CD14-positive monocyte (primary cell): ENCODE results near the gene CTAG1A. TPM values are rescaled to one million over a fixed set of nuclear protein-coding genes. Genes with fewer than 3 reads are reported as not detected.
"Not testable (repeated sequence)": the region's sequence is repeated elsewhere in the genome, so short reads cannot be mapped to it uniquely, and the experiment has no call there.

Source experiments
- DNase-seq, 3 donors: peaks; one replicate each; pipeline ENCODE4 v3.0.0-alpha.2; 2011 to 2022
- H2AFZ ChIP-seq: 2 replicates; pipeline ENCODE4 v1.6.0; 2012; ENCODE audit warnings: mild to moderate bottlenecking, low read depth, low read length, inconsistent platforms; ENCODE audit not compliant: insufficient read depth, poor library complexity, severe bottlenecking
- H3K27ac ChIP-seq, 2 donors: 1 replicate in 1 of 2; 2 replicates in 1 of 2; pipeline ENCODE4 v1.5.1; 2012 to 2013; ENCODE audit warnings: low read length in 2 of 2, control low read depth in 1 of 2, inconsistent platforms in 1 of 2, low read depth in 1 of 2, mild to moderate bottlenecking in 1 of 2
- H3K27me3 ChIP-seq, 2 donors: one replicate each; pipeline versions ENCODE4 v1.6.0 to v1.6.1; 2011 to 2013; ENCODE audit warnings: low read length in 2 of 2; ENCODE audit not compliant: control insufficient read depth in 2 of 2, insufficient read depth in 2 of 2
- H3K36me3 ChIP-seq, 2 donors: replicated peaks in 1 of 2; 1 replicate in 1 of 2; 2 replicates in 1 of 2; pipeline versions ENCODE4 v1.5.1 to v1.6.1; 2012 to 2013; ENCODE audit warnings: low read length in 2 of 2, control low read depth in 1 of 2, inconsistent platforms in 1 of 2, mild to moderate bottlenecking in 1 of 2; ENCODE audit not compliant: insufficient read depth in 2 of 2, control insufficient read depth in 1 of 2
- H3K4me1 ChIP-seq, 2 donors: 1 replicate in 1 of 2; 2 replicates in 1 of 2; pipeline versions ENCODE4 v1.5.1 to v1.6.1; 2012 to 2013; ENCODE audit warnings: low read length in 2 of 2, control low read depth in 1 of 2, inconsistent platforms in 1 of 2, mild to moderate bottlenecking in 1 of 2, moderate library complexity in 1 of 2; ENCODE audit not compliant: insufficient read depth in 2 of 2, control insufficient read depth in 1 of 2
- H3K4me2 ChIP-seq: replicated peaks from 2 replicates; pipeline ENCODE3; 2012; ENCODE audit warnings: low read length, moderate library complexity, mild to moderate bottlenecking; ENCODE audit not compliant: poor library complexity, severe bottlenecking; ENCODE audit errors: extremely low read depth
- H3K4me3 ChIP-seq, 3 experiments: fragments of 200-600 bp in 1 of 3; sonication (generic) in 1 of 3; replicated peaks in 1 of 3; 1 replicate in 2 of 3; 2 replicates in 1 of 3; pipeline ENCODE4 v1.5.1; 2011 to 2013; ENCODE audit warnings: low read length in 3 of 3, mild to moderate bottlenecking in 3 of 3, control low read depth in 2 of 3, low read depth in 2 of 3, inconsistent platforms in 1 of 3, moderate library complexity in 1 of 3
- H3K79me2 ChIP-seq: 2 replicates; pipeline ENCODE4 v1.6.0; 2012; ENCODE audit warnings: mild to moderate bottlenecking, control low read depth, inconsistent platforms, low read length, moderate library complexity; ENCODE audit not compliant: insufficient read depth
- H3K9ac ChIP-seq: 2 replicates; pipeline ENCODE4 v1.6.0; 2017; ENCODE audit warnings: low read length, mild to moderate bottlenecking; ENCODE audit not compliant: insufficient read depth, poor library complexity, severe bottlenecking
- H3K9me3 ChIP-seq, 2 donors: replicated peaks in 1 of 2; 1 replicate in 1 of 2; 2 replicates in 1 of 2; pipeline versions ENCODE4 v1.5.1 to v1.6.1; 2012 to 2013; ENCODE audit warnings: low read length in 2 of 2, control low read depth in 1 of 2; ENCODE audit not compliant: control insufficient read depth in 1 of 2, insufficient read depth in 1 of 2
- H4K20me1 ChIP-seq: 2 replicates; pipeline ENCODE4 v1.6.0; 2012; ENCODE audit warnings: mild to moderate bottlenecking, low read length, control low read depth, moderate library complexity; ENCODE audit not compliant: insufficient read depth
- H3K27ac Mint-ChIP-seq, 7 donors: one replicate each; pipeline ENCODE4 v1.8.0; 2020; ENCODE audit warnings: mild to moderate bottlenecking in 7 of 7, mixed read lengths in 7 of 7, moderate library complexity in 6 of 7, inconsistent platforms in 2 of 7
- H3K27me3 Mint-ChIP-seq, 3 donors: one replicate each; pipeline ENCODE4 v1.8.0; 2021 to 2022; ENCODE audit warnings: low read depth in 3 of 3, mild to moderate bottlenecking in 3 of 3, mixed read lengths in 3 of 3, moderate library complexity in 3 of 3, inconsistent platforms in 1 of 3
- H3K36me3 Mint-ChIP-seq, 2 donors: one replicate each; pipeline ENCODE4 v1.8.0; 2020; ENCODE audit warnings: mixed read lengths in 2 of 2, inconsistent platforms in 1 of 2, mild to moderate bottlenecking in 1 of 2
- H3K4me1 Mint-ChIP-seq: one replicate; pipeline ENCODE4 v1.8.0; 2020; ENCODE audit warnings: mild to moderate bottlenecking, mixed read lengths
- H3K4me3 Mint-ChIP-seq, 2 donors: one replicate each; pipeline ENCODE4 v1.8.0; 2020; ENCODE audit warnings: mild to moderate bottlenecking in 2 of 2, mixed read lengths in 2 of 2, moderate library complexity in 1 of 2
- H3K9me3 Mint-ChIP-seq, 7 donors: one replicate each; pipeline ENCODE4 v1.8.0; 2020 to 2022; ENCODE audit warnings: mixed read lengths in 7 of 7, mild to moderate bottlenecking in 6 of 7, moderate library complexity in 6 of 7, inconsistent platforms in 2 of 7
- WGBS: methylation state at CpG from one replicate; pipeline ENCODE4 v1.1.5; 2013; ENCODE audit warnings: missing lambda C conversion rate; ENCODE audit not compliant: insufficient coverage; 5-methylcytosine and 5-hydroxymethylcytosine counted together
- intact Hi-C, 2 donors: fragments of 100-400 bp; cut with micrococcal nuclease; formaldehyde crosslinking; loops; one replicate each; pipeline versions ENCODE4 v1.15.0 to v1.15.1; 2023
- polyA plus RNA-seq, 3 donors: library from polyadenylated mRNA; depleted of rRNA in 1 of 3; unstranded in 2 of 3; stranded (reverse) in 1 of 3; fragments of 300-500 nt in 2 of 3; fragments of >200 nt in 1 of 3; fragmentation: Illumina TruSeq in 2 of 3; gene quantifications; 1 replicate in 2 of 3; 2 replicates in 1 of 3; pipeline ENCODE4 v1.2.3, GENCODE V29; 2012 to 2021

Gene CTAG1A
- polyA plus RNA-seq, 3 donors = not detected

DNA sequence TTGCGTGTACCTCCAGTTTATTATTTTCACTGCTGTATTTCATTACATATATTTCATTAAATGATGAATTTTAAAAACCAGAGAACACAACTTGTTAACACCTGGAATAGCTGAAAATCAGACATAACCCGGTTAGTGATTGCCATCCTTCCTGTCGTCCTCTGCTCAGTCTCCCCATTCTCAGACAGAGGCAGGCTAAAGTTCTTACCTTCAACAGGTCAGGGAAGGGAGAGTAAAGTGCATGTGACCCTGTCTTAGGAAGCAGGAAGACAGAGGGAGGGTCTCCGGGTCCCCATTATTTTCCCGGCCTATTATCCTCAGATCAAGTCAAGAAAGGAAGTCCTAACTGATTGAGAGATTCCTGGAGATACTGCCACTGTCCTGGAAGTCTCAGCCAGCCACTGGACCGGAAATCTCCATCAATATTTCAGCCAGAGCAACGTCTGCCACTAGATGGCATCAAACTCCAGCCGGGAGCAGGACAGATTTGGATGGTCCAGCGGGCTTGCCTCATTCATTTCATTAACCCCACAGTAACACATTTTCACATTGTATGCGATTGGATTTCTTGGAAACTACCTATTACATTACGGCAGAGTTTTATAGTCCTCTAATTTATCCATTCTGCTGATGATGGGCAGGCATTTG lies 36.0 kb downstream of the CTAG1A start:
- intact Hi-C loops, H3K4me1 Mint-ChIP-seq: not testable (repeated sequence)
- no CpG with 5 or more reads among the region's 11 CpGs for WGBS

DNA sequence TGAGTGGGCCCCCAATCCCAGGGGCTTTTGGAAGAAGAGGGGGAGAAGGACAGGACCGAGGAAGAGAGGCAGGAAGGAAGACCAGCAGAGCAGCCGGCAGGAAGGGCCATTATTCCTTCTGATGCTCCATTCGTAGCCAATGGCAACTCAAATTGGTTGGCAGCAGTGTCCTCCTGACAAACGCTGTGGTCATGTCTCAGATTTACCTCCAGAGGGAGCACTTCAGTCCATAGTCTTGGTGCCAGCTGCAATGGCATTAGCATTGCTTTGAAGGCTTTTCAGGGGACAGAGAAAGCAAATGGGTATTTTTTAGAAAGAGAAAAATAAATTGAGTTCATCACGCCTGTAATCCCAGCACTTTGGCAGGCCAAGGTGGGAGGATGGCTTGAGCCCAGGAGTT lies 44.0 kb downstream of the CTAG1A start:
- H3K4me3 Mint-ChIP-seq, H3K9me3 ChIP-seq, H3K27ac Mint-ChIP-seq, intact Hi-C loops, H3K27ac ChIP-seq, H3K36me3 Mint-ChIP-seq, H3K9me3 Mint-ChIP-seq, H3K9ac ChIP-seq, H2AFZ ChIP-seq, H3K27me3 ChIP-seq, H3K79me2 ChIP-seq, H3K4me2 ChIP-seq, H3K4me3 ChIP-seq, H3K27me3 Mint-ChIP-seq, H3K36me3 ChIP-seq, DNase-seq, H4K20me1 ChIP-seq, H3K4me1 ChIP-seq, H3K4me1 Mint-ChIP-seq: not testable (repeated sequence)
- no CpG with 5 or more reads among the region's 5 CpGs for WGBS

More for the DNA sequence above, 36.0 kb downstream of the CTAG1A start:
- H3K27ac Mint-ChIP-seq, H3K27me3 ChIP-seq, H3K79me2 ChIP-seq, H3K4me3 Mint-ChIP-seq, H2AFZ ChIP-seq, H3K9me3 Mint-ChIP-seq, H3K4me3 ChIP-seq, H3K9me3 ChIP-seq, H3K36me3 Mint-ChIP-seq, H3K4me2 ChIP-seq, H3K27ac ChIP-seq, DNase-seq, H3K27me3 Mint-ChIP-seq, H3K4me1 ChIP-seq, H3K9ac ChIP-seq, H3K36me3 ChIP-seq, H4K20me1 ChIP-seq: not testable (repeated sequence)

DNA sequence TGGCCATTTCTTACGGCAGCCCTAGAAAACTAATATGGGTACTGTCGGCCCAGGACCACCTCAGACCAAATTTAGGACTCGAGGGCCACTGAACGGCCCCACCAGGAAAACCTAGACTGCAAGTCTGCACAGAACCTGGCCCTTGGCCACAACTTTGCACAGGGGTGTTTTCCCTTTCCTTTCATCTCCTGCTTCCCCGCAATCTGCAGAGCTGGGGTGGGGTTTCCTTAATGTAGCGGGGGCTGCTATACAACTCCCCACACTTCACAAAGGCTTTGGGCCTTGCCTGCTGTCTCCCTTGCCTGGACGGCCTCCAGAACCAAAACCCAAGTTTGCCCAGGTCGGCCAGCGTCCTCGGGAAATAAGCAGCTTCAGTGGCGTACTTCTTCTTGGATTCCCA lies 46.0 kb downstream of the CTAG1A start:
- H3K9me3 Mint-ChIP-seq, H3K36me3 ChIP-seq, H3K4me1 Mint-ChIP-seq, H2AFZ ChIP-seq, intact Hi-C loops, H3K27me3 Mint-ChIP-seq, H3K4me3 Mint-ChIP-seq, H3K79me2 ChIP-seq, H3K4me3 ChIP-seq, H3K9ac ChIP-seq, H3K36me3 Mint-ChIP-seq, H3K27ac ChIP-seq, H3K9me3 ChIP-seq, H3K27me3 ChIP-seq, H3K4me2 ChIP-seq, H4K20me1 ChIP-seq, DNase-seq, H3K27ac Mint-ChIP-seq, H3K4me1 ChIP-seq: not testable (repeated sequence)
- WGBS = no CpG with 5 or more reads among the region's 11 CpGs

DNA sequence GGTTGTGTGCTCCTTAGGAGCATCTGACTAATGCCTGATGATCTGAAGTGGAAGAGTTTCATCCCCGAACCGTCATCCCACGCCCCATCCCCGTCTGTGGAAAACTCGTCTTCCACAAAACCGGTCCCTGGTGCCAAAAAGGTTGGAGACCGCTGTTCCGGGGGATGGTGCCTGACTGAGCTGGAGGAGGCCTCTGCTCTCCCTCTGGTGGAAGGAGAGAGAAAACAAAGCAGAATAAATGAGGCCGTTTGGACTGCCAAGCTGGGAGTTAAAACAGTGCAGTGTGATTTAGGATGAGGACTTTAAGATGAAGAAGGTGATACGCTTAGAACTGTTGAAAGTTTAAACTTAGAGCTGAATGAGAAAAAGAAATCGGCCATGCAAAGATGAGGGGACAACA lies 48.7 kb downstream of the CTAG1A start:
- H3K9me3 Mint-ChIP-seq, H2AFZ ChIP-seq, DNase-seq, H3K4me1 Mint-ChIP-seq, H3K27ac ChIP-seq, H3K9ac ChIP-seq, H3K4me3 ChIP-seq, H3K79me2 ChIP-seq, H3K36me3 Mint-ChIP-seq, H3K27ac Mint-ChIP-seq, intact Hi-C loops, H3K36me3 ChIP-seq, H3K4me2 ChIP-seq, H4K20me1 ChIP-seq, H3K9me3 ChIP-seq, H3K4me3 Mint-ChIP-seq, H3K27me3 Mint-ChIP-seq, H3K4me1 ChIP-seq, H3K27me3 ChIP-seq: not testable (repeated sequence)
- WGBS = no CpG with 5 or more reads among the region's 11 CpGs
